HCT116 (cell line): Measurements from ENCODE around the gene C1orf35. TPM values are rescaled to one million over a fixed set of nuclear protein-coding genes. Genes with fewer than 3 reads are reported as not detected.

ENCODE experiments used
- ATAC-seq: fragments of 200-7000 bp; cut with Tn5 transposase; 2 replicates; pipeline ENCODE4 v1.9.1; 2020; ENCODE audit warnings: mild to moderate bottlenecking, moderate library complexity
- BruUV-seq: library from RNA; stranded (reverse); fragments of 400-500 nt; replicated peaks from 2 replicates; lab custom pipeline; 2021; lab: Mats Ljungman, UMichigan
- CTCF ChIA-PET: fragments of 300-600 bp; sonication (Branson Sonifier 250); formaldehyde crosslinking; loops from one replicate; lab custom pipeline; 2021; ENCODE audit warnings: antibody characterized with exemption; lab: Charles Lee
- POLR2A ChIA-PET: fragments of 300-600, 350-600 bp; sonication (Branson Sonifier 250); formaldehyde crosslinking; loops from one replicate; lab custom pipeline; 2021; ENCODE audit warnings: antibody characterized with exemption; lab: Charles Lee
- RAD21 ChIA-PET, 2 experiments: fragments of 300-600 bp; sonication (Branson Sonifier 250); formaldehyde crosslinking; loops; one replicate each; lab custom pipeline; 2023; ENCODE audit warnings: low total read pairs in 2 of 2; ENCODE audit not compliant: uncharacterized antibody in 2 of 2, unreplicated experiment in 2 of 2, low non-redundant PET in 1 of 2; lab: Charles Lee
- DNase-seq: peaks from one replicate; pipeline ENCODE4 v3.0.0-alpha.2; 2010; ENCODE audit warnings: low read depth, low spot score
- H2AFZ ChIP-seq: fragments of 200-600 bp; shearing (Covaris generic), sonication (generic); 2 replicates; pipeline ENCODE4 v1.6.1; 2017; ENCODE audit warnings: low read depth, mixed run types, mixed read lengths, antibody characterized with exemption, low read length; ENCODE audit not compliant: poor library complexity, severe bottlenecking
- H3K27ac ChIP-seq: 2 replicates; pipeline ENCODE4 v1.5.1; 2012; ENCODE audit warnings: low read depth, low read length
- H3K27me3 ChIP-seq: fragments of 200-600 bp; sonication (generic); 2 replicates; pipeline ENCODE4 v1.6.1; 2016; ENCODE audit warnings: mixed run types, low read length, mixed read lengths; ENCODE audit not compliant: insufficient read depth
- H3K36me3 ChIP-seq, 2 experiments: fragments of 200-500 bp in 1 of 2; fragments of 200-600 bp in 1 of 2; sonication (Bioruptor generic) in 1 of 2; sonication (generic) in 1 of 2; 2 replicates each; pipeline versions ENCODE4 v1.5.1 to v1.6.1; 2014 to 2016; ENCODE audit warnings: low read length in 2 of 2, inconsistent platforms in 1 of 2, mixed read lengths in 1 of 2, mixed run types in 1 of 2; ENCODE audit not compliant: insufficient read depth in 2 of 2, control insufficient read depth in 1 of 2
- H3K4me1 ChIP-seq, 2 experiments: fragments of 200-600 bp in 1 of 2; sonication (generic) in 1 of 2; 2 replicates each; pipeline versions ENCODE4 v1.5.1 to v1.6.1; 2012 to 2017; ENCODE audit warnings: low read length in 2 of 2, inconsistent platforms in 1 of 2, mild to moderate bottlenecking in 1 of 2, mixed read lengths in 1 of 2, mixed run types in 1 of 2, moderate library complexity in 1 of 2; ENCODE audit not compliant: insufficient read depth in 2 of 2, control insufficient read depth in 1 of 2
- H3K4me2 ChIP-seq: fragments of 200-600 bp; sonication (generic); 2 replicates; pipeline ENCODE4 v1.6.1; 2017; ENCODE audit warnings: mixed run types, low read length, mixed read lengths
- H3K4me3 ChIP-seq, 2 experiments: fragments of 200-600 bp in 1 of 2; sonication (generic) in 1 of 2; replicated peaks in 1 of 2; 2 replicates each; pipeline ENCODE4 v1.5.1; 2011 to 2016; ENCODE audit warnings: low read length in 2 of 2, control low read depth in 1 of 2, low read depth in 1 of 2, mild to moderate bottlenecking in 1 of 2, mixed read lengths in 1 of 2, mixed run types in 1 of 2
- H3K79me2 ChIP-seq: fragments of 200-600 bp; sonication (generic); 2 replicates; pipeline ENCODE4 v1.6.1; 2017; ENCODE audit warnings: mild to moderate bottlenecking, mixed run types, low read length, moderate library complexity, mixed read lengths; ENCODE audit not compliant: insufficient read depth
- H3K9ac ChIP-seq: fragments of 200-600 bp; sonication (generic); 2 replicates; pipeline ENCODE4 v1.6.1; 2016; ENCODE audit warnings: low read length, mixed read lengths
- H3K9me2 ChIP-seq: fragments of 200-600 bp; sonication (generic), shearing (Covaris generic); 2 replicates; pipeline ENCODE4 v1.6.1; 2017; ENCODE audit warnings: mixed run types, mild to moderate bottlenecking, moderate library complexity; ENCODE audit not compliant: insufficient read depth
- H3K9me3 ChIP-seq, 2 experiments: fragments of 200-500 bp in 1 of 2; fragments of 200-600 bp in 1 of 2; sonication (Bioruptor generic) in 1 of 2; sonication (generic) in 1 of 2; 2 replicates each; pipeline ENCODE4 v1.6.1; 2014 to 2017; ENCODE audit warnings: low read length in 2 of 2, mixed read lengths in 2 of 2, inconsistent platforms in 1 of 2, low read depth in 1 of 2, mild to moderate bottlenecking in 1 of 2, mixed run types in 1 of 2, moderate library complexity in 1 of 2; ENCODE audit not compliant: control insufficient read depth in 1 of 2, insufficient read depth in 1 of 2
- H4K20me1 ChIP-seq: fragments of 200-600 bp; sonication (generic), shearing (Covaris generic); 2 replicates; pipeline ENCODE4 v1.6.1; 2017; ENCODE audit warnings: mixed run types, mild to moderate bottlenecking, moderate library complexity; ENCODE audit not compliant: insufficient read depth
- CEBPB ChIP-seq: IDR thresholded peaks from 2 replicates; pipeline ENCODE4 v1.6.1; 2012; ENCODE audit warnings: low read depth
- CTCF ChIP-seq, 3 experiments: fragments of 200-600 bp in 1 of 3; sonication (generic) in 1 of 3; IDR thresholded peaks in 2 of 3; conservative IDR thresholded peaks in 1 of 3; 2 replicates each; pipeline ENCODE4 v1.5.1; 2012 to 2017; ENCODE audit warnings: low read depth in 2 of 3, low read length in 2 of 3, antibody characterized with exemption in 1 of 3, borderline replicate concordance in 1 of 3, control low read depth in 1 of 3, mild to moderate bottlenecking in 1 of 3, mixed read lengths in 1 of 3, mixed run types in 1 of 3, moderate library complexity in 1 of 3; ENCODE audit not compliant: insufficient read depth in 1 of 3
- ELF1 ChIP-seq: IDR thresholded peaks from 2 replicates; pipeline ENCODE4 v1.6.1; 2012; ENCODE audit warnings: low read depth, borderline replicate concordance
- EZH2 ChIP-seq: fragments of 200-600 bp; sonication (generic); IDR thresholded peaks from 2 replicates; pipeline ENCODE4 v1.6.1; 2017; ENCODE audit warnings: antibody characterized with exemption, mixed run types
- FOSL1 ChIP-seq: IDR thresholded peaks from 2 replicates; pipeline ENCODE4 v1.6.1; 2012; ENCODE audit warnings: low read depth
- JUND ChIP-seq: IDR thresholded peaks from 2 replicates; pipeline ENCODE4 v1.6.1; 2012
- MAX ChIP-seq: IDR thresholded peaks from 2 replicates; pipeline ENCODE4 v1.6.1; 2012
- POLR2A ChIP-seq: IDR thresholded peaks from 2 replicates; pipeline ENCODE4 v1.7.0; 2011; ENCODE audit warnings: borderline replicate concordance; ENCODE audit not compliant: insufficient read depth, insufficient read length; ENCODE audit errors: extremely low read depth
- RAD21 ChIP-seq: IDR thresholded peaks from 2 replicates; pipeline ENCODE4 v1.6.1; 2012; ENCODE audit warnings: low read depth, mild to moderate bottlenecking
- SIN3A ChIP-seq: IDR thresholded peaks from 2 replicates; pipeline ENCODE4 v1.6.1; 2012; ENCODE audit warnings: low read depth
- SP1 ChIP-seq: IDR thresholded peaks from 2 replicates; pipeline ENCODE4 v1.6.1; 2012; ENCODE audit warnings: low read depth
- TCF7L2 ChIP-seq: IDR thresholded peaks from 2 replicates; pipeline ENCODE4 v1.7.0; 2011; ENCODE audit warnings: borderline replicate concordance, inconsistent platforms; ENCODE audit not compliant: insufficient read depth, insufficient read length; ENCODE audit errors: extremely low read depth
- YY1 ChIP-seq: IDR thresholded peaks from 2 replicates; pipeline ENCODE4 v1.6.1; 2011; ENCODE audit warnings: low read length, low read depth, moderate library complexity, mild to moderate bottlenecking; ENCODE audit not compliant: insufficient replicate concordance; ENCODE audit errors: extremely low read depth
- ZFX ChIP-seq: fragments of 450-650 bp; IDR thresholded peaks from 2 replicates; pipeline ENCODE4 v1.6.1; 2017
- ZNF274 ChIP-seq: fragments of 200-500 bp; sonication (Bioruptor generic); IDR thresholded peaks from 2 replicates; pipeline ENCODE4 v1.6.1; 2014; ENCODE audit warnings: mild to moderate bottlenecking, low read depth, low read length, inconsistent platforms
- intact Hi-C: fragments of 100-400 bp; cut with micrococcal nuclease; formaldehyde crosslinking; loops from 2 replicates; pipeline ENCODE4 v1.10.0; 2022
- total RNA-seq: library from RNA; stranded (reverse); gene quantifications from one replicate; pipeline ENCODE4 v1.2.1, GENCODE V29; 2021; ENCODE audit not compliant: unreplicated experiment

The C1orf35 gene
- total RNA-seq, 1 experiment from 2014 or later, result 26.1 TPM

- no peak overlapping the region for H3K27ac ChIP-seq
- BruUV-seq, result no TSS peak
- H3K9me3 ChIP-seq, result no peaks in the 10 kb centered on the region
- no peak overlapping the region for H3K9ac ChIP-seq
- 0 out of 4 replicates have a peak, but pooled peaks cover 0 to 4% of the 10 kb centered on the region in 2 experiments for H3K36me3 ChIP-seq
- no peak overlapping the region for H3K4me3 ChIP-seq
- no peak for ATAC-seq
- intact Hi-C loops, result no loop called here
- ChIA-PET CTCF (interaction anchor here (1.2 kb wide), 1 partner anchor 13 kb away, joined by 5 read pairs; the partner anchor contains the start of gene IBA57), RAD21 (no interaction called here), POLR2A (interaction anchor here (0.7 to 1.1 kb wide), 2 partner anchors 12 to 13 kb away, joined by 3 to 4 read pairs; partner anchors contain the start of gene IBA57)
- no peak for TF ChIP-seq JUND
- TF ChIP-seq CTCF (IDR thresholded peaks at IDR 0.05 in 2 of 3, conservative IDR thresholded peaks at IDR 0.05 in 1 of 3; ENCODE audit: borderline replicate concordance in 1 of 3, insufficient read depth in 1 of 3, low read depth in 2 of 3, low read length in 2 of 3), result no peak
- TF ChIP-seq POLR2A, result no peak
- no peak for TF ChIP-seq CEBPB
- TF ChIP-seq ZNF274, result no peak
- no peak for TF ChIP-seq YY1
- TF ChIP-seq FOSL1, result no peak
- TF ChIP-seq RAD21, result no peak
- TF ChIP-seq EZH2, result no peak
- no peak for TF ChIP-seq SP1
- TF ChIP-seq SIN3A, result no peak
- TF ChIP-seq TCF7L2, result no peak
- TF ChIP-seq ZFX, result no peak
- no peak for TF ChIP-seq ELF1
- no peak for TF ChIP-seq MAX
- H3K27me3 ChIP-seq, result no peaks in the 10 kb centered on the region
- no peak overlapping the region for H3K4me2 ChIP-seq
- H3K9me2 ChIP-seq, result no peaks in the 10 kb centered on the region
- no peak overlapping the region for H2AFZ ChIP-seq
- H3K4me1 ChIP-seq, result peaks cover 11% of the 10 kb centered on the region in 2 experiments; a peak in 3 of 4 replicates
- no peak for DNase-seq
- H3K79me2 ChIP-seq, result no peaks in the 10 kb centered on the region
- no peaks in the 10 kb centered on the region for H4K20me1 ChIP-seq
These were observed 49.8 kb upstream of the C1orf35 start for GRCh38 chr1:228152918-228153258.
